Stomach (tissue), 4 donors: ENCODE data around the gene PEAK3.
"Not testable (repeated sequence)": the region's sequence is repeated elsewhere in the genome, so short reads cannot be mapped to it uniquely, and the experiment has no call there.

Experiments
- EP300 ChIP-seq: sonication (generic); formaldehyde crosslinking; IDR thresholded peaks from one replicate; pipeline ENCODE4 v1.6.1; 2017; ENCODE audit warnings: antibody characterized with exemption
- POLR2A ChIP-seq, 4 donors: fragments of 450-650 bp; IDR thresholded peaks; one replicate each; pipeline ENCODE4 v1.6.1; 2016; ENCODE audit warnings: antibody characterized with exemption in 4 of 4, control low read depth in 2 of 4, mild to moderate bottlenecking in 1 of 4, moderate library complexity in 1 of 4
- POLR2AphosphoS5 ChIP-seq, 3 donors: sonication (generic); formaldehyde crosslinking; IDR thresholded peaks; one replicate each; pipeline ENCODE4 v1.6.1; 2016; ENCODE audit warnings: antibody characterized with exemption in 3 of 3
- TF ChIP-seq, protein P1 (sequence below), 7 experiments: fragments of 450-650 bp in 4 of 7; fragments of 200-600 bp in 3 of 7; sonication (generic) in 3 of 7; IDR thresholded peaks; one replicate each; pipeline ENCODE4 v1.5.1; 2016 to 2019; ENCODE audit warnings: antibody characterized with exemption in 7 of 7, control low read depth in 2 of 7, mild to moderate bottlenecking in 1 of 7

DNA sequence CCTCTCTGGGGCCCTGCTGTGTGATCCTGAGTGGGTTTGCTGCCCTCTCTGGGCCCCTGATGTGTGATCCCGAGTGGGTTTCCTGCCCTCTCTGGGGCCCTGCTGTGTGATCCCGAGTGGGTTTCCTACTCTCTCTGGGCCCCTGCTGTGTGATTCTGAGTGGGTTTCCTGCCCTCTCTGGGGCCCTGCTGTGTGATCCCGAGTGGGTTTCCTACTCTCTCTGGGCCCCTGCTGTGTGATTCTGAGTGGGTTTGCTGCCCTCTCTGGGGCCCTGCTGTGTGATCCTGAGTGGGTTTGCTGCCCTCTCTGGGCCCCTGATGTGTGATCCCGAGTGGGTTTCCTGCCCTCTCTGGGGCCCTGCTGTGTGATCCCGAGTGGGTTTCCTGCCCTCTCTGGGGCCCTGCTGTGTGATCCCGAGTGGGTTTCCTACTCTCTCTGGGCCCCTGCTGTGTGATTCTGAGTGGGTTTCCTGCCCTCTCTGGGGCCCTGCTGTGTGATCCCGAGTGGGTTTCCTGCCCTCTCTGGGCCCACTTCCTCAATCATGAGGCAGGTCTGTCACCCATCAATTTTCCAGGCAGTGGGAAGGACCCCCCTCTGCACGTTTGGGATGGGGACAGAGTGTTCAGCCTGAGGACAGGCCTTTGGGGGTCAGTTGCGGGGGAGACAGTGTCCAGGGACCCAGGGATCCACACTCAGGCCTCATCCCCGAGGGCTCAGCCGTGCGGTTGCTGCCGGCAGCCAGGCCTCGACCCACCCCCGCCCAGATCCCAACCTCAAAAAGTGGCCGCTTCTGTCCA is 512 bp downstream of the PEAK3 start:
- TF ChIP-seq POLR2AphosphoS5 (IDR thresholded peaks at IDR 0.05); POLR2A (IDR thresholded peaks at IDR 0.05); EP300: not testable (repeated sequence)
- TF ChIP-seq, protein P1, sequence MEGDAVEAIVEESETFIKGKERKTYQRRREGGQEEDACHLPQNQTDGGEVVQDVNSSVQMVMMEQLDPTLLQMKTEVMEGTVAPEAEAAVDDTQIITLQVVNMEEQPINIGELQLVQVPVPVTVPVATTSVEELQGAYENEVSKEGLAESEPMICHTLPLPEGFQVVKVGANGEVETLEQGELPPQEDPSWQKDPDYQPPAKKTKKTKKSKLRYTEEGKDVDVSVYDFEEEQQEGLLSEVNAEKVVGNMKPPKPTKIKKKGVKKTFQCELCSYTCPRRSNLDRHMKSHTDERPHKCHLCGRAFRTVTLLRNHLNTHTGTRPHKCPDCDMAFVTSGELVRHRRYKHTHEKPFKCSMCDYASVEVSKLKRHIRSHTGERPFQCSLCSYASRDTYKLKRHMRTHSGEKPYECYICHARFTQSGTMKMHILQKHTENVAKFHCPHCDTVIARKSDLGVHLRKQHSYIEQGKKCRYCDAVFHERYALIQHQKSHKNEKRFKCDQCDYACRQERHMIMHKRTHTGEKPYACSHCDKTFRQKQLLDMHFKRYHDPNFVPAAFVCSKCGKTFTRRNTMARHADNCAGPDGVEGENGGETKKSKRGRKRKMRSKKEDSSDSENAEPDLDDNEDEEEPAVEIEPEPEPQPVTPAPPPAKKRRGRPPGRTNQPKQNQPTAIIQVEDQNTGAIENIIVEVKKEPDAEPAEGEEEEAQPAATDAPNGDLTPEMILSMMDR (IDR thresholded peaks at IDR 0.05) = not testable (repeated sequence)
